Astrocyte of the spinal cord (primary cell): ENCODE results near the gene CALHM4.
"Not testable (repeated sequence)": the region's sequence is repeated elsewhere in the genome, so short reads cannot be mapped to it uniquely, and the experiment has no call there.

ENCODE experiments used
- DNase-seq: peaks from one replicate; pipeline ENCODE4 v3.0.0; 2011; ENCODE audit warnings: low read depth, low spot score
- H3K4me3 ChIP-seq: 2 replicates; pipeline ENCODE4 v1.5.1; 2011; ENCODE audit warnings: low read depth, mild to moderate bottlenecking, low read length, moderate library complexity
- CTCF ChIP-seq: IDR thresholded peaks from 2 replicates; pipeline ENCODE4 v1.5.1; 2012; ENCODE audit warnings: low read depth, mild to moderate bottlenecking, low read length, inconsistent platforms
- in situ Hi-C: cut with HindIII; loops from 2 replicates; pipeline ENCODE4 v1.10.0; 2017; ENCODE audit warnings: low sequenced_read_pairs

Gene CALHM4

GRCh38 chr6:116579143-116579542 lies 25.6 kb downstream of the CALHM4 start:
- no peak for DNase-seq
- in situ Hi-C loops, result no loop called here
- no peak overlapping the region for H3K4me3 ChIP-seq
- TF ChIP-seq CTCF, result no peak

GRCh38 chr6:116580198-116580597 lies 26.6 kb downstream of the CALHM4 start:
- no peak overlapping the region for H3K4me3 ChIP-seq
- no peak for TF ChIP-seq CTCF
- DNase-seq, result peak; percentile 44
- in situ Hi-C loops, result no loop called here

- no peak for DNase-seq
- in situ Hi-C loops, result no loop called here
- no peak for TF ChIP-seq CTCF
- H3K4me3 ChIP-seq, result no peak overlapping the region
Measured at GRCh38 chr6:116586276-116586675, 32.7 kb downstream of the CALHM4 start.

- DNase-seq, result no peak
- no peak for TF ChIP-seq CTCF
- in situ Hi-C loops, result no loop called here
- no peak overlapping the region for H3K4me3 ChIP-seq
Measured at GRCh38 chr6:116586738-116587137, 33.2 kb downstream of the CALHM4 start.

- no peak for DNase-seq
- TF ChIP-seq CTCF, result no peak
- in situ Hi-C loops, result no loop called here
Measured at GRCh38 chr6:116595247-116595646, 41.7 kb downstream of the CALHM4 start.

GRCh38 chr6:116596815-116597214 lies 43.3 kb downstream of the CALHM4 start:
- no peak overlapping the region for H3K4me3 ChIP-seq
- DNase-seq, result peak; percentile 29
- in situ Hi-C loops, result no loop called here
- TF ChIP-seq CTCF, result no peak

More at GRCh38 chr6:116595247-116595646, 41.7 kb downstream of the CALHM4 start:
- no peak overlapping the region for H3K4me3 ChIP-seq

- H3K4me3 ChIP-seq, DNase-seq, in situ Hi-C loops: not testable (repeated sequence)
Measured at GRCh38 chr6:116603916-116604315, 50.4 kb downstream of the CALHM4 start.

GRCh38 chr6:116604868-116605267 lies 51.3 kb downstream of the CALHM4 start:
- H3K4me3 ChIP-seq, DNase-seq, in situ Hi-C loops: not testable (repeated sequence)
